H9 (cell line): ENCODE results near the gene KY. TPM values are rescaled to one million over a fixed set of nuclear protein-coding genes. Genes with fewer than 3 reads are reported as not detected.
A peak's percentile ranks its signal among the peaks of the same experiment; 100 is the strongest.

Experiments used
- DNase-seq: peaks from one replicate; pipeline ENCODE4 v3.0.0-alpha.2; 2017
- H2AFZ ChIP-seq: one replicate; pipeline ENCODE4 v1.6.1; 2013; ENCODE audit warnings: mild to moderate bottlenecking, low read length, control low read depth, moderate library complexity
- H2AK5ac ChIP-seq: 2 replicates; pipeline ENCODE4 v1.6.1; 2013; ENCODE audit warnings: low read length, control low read depth, mixed read lengths; ENCODE audit not compliant: insufficient read length
- H2BK120ac ChIP-seq: one replicate; pipeline ENCODE4 v1.6.1; 2013; ENCODE audit warnings: low read depth, mild to moderate bottlenecking, low read length, control low read depth, inconsistent platforms; ENCODE audit not compliant: poor library complexity, severe bottlenecking
- H2BK12ac ChIP-seq: 2 replicates; pipeline ENCODE4 v1.6.1; 2013; ENCODE audit warnings: low read length, control low read depth, mixed read lengths, low read depth; ENCODE audit not compliant: insufficient read length
- H2BK15ac ChIP-seq: 2 replicates; pipeline ENCODE4 v1.6.1; 2013; ENCODE audit warnings: low read depth, low read length, control low read depth
- H2BK20ac ChIP-seq: one replicate; pipeline ENCODE4 v1.6.1; 2013; ENCODE audit warnings: low read depth, mild to moderate bottlenecking, low read length, control low read depth, inconsistent platforms; ENCODE audit not compliant: poor library complexity, severe bottlenecking
- H2BK5ac ChIP-seq: 2 replicates; pipeline ENCODE4 v1.6.1; 2013; ENCODE audit warnings: low read length, control low read depth, mixed read lengths; ENCODE audit not compliant: insufficient read length
- H3K14ac ChIP-seq: 2 replicates; pipeline ENCODE4 v1.6.1; 2013; ENCODE audit warnings: low read length, control low read depth; ENCODE audit not compliant: insufficient read depth
- H3K18ac ChIP-seq: 2 replicates; pipeline ENCODE4 v1.6.1; 2013; ENCODE audit warnings: low read depth, mild to moderate bottlenecking, mixed read lengths, low read length, control low read depth; ENCODE audit not compliant: insufficient read length
- H3K23ac ChIP-seq: 2 replicates; pipeline ENCODE4 v1.6.1; 2013; ENCODE audit warnings: low read length, control low read depth, mixed read lengths, low read depth; ENCODE audit not compliant: insufficient read length
- H3K23me2 ChIP-seq: 2 replicates; pipeline ENCODE4 v1.6.1; 2013; ENCODE audit warnings: low read depth, mild to moderate bottlenecking, mixed read lengths, low read length, control low read depth; ENCODE audit not compliant: insufficient read length, poor library complexity, severe bottlenecking
- H3K27ac ChIP-seq: 2 replicates; pipeline ENCODE4 v1.5.1; 2013; ENCODE audit warnings: low read length, control low read depth, mixed read lengths, low read depth; ENCODE audit not compliant: insufficient read length
- H3K27me3 ChIP-seq: 2 replicates; pipeline ENCODE4 v1.6.1; 2013; ENCODE audit warnings: low read length, control low read depth, inconsistent platforms; ENCODE audit not compliant: insufficient read depth
- H3K4ac ChIP-seq: 2 replicates; pipeline ENCODE4 v1.6.1; 2013; ENCODE audit warnings: low read depth, mild to moderate bottlenecking, control low read depth, inconsistent platforms, low read length, moderate library complexity
- H3K4me1 ChIP-seq: 2 replicates; pipeline ENCODE4 v1.6.1; 2013; ENCODE audit warnings: low read length, control low read depth, inconsistent platforms; ENCODE audit not compliant: insufficient read depth
- H3K4me2 ChIP-seq: 2 replicates; pipeline ENCODE4 v1.6.1; 2013; ENCODE audit warnings: low read length, control low read depth, mixed read lengths; ENCODE audit not compliant: insufficient read length, insufficient read depth
- H3K56ac ChIP-seq: 2 replicates; pipeline ENCODE4 v1.6.1; 2013; ENCODE audit warnings: low read depth, mild to moderate bottlenecking, mixed read lengths, low read length, control low read depth; ENCODE audit not compliant: insufficient read length
- H3K79me1 ChIP-seq: 2 replicates; pipeline ENCODE4 v1.6.1; 2013; ENCODE audit warnings: low read depth, mild to moderate bottlenecking, moderate library complexity, low read length, control low read depth, inconsistent platforms; ENCODE audit not compliant: insufficient read depth, poor library complexity, severe bottlenecking
- H3K79me2 ChIP-seq: 2 replicates; pipeline ENCODE4 v1.6.1; 2013; ENCODE audit warnings: low read length, control low read depth, inconsistent platforms; ENCODE audit not compliant: insufficient read depth
- H3K9ac ChIP-seq: 2 replicates; pipeline ENCODE4 v1.6.1; 2013; ENCODE audit warnings: low read length, control low read depth, mixed read lengths; ENCODE audit not compliant: insufficient read length; ENCODE audit errors: extremely low read depth
- H3K9me3 ChIP-seq: one replicate; pipeline ENCODE4 v1.6.1; 2013; ENCODE audit warnings: low read depth, low read length, inconsistent platforms; ENCODE audit not compliant: control insufficient read depth
- H3T11ph ChIP-seq: one replicate; pipeline ENCODE4 v1.6.1; 2013; ENCODE audit warnings: mild to moderate bottlenecking, low read length, control low read depth, inconsistent platforms
- H4K20me1 ChIP-seq: one replicate; pipeline ENCODE4 v1.6.1; 2013; ENCODE audit not compliant: control insufficient read depth, insufficient read length, insufficient read depth
- H4K5ac ChIP-seq: 2 replicates; pipeline ENCODE4 v1.6.1; 2013; ENCODE audit warnings: low read depth, mild to moderate bottlenecking, mixed read lengths, low read length, control low read depth; ENCODE audit not compliant: insufficient read length
- H4K8ac ChIP-seq: replicated peaks from 2 replicates; pipeline ENCODE4 v1.6.1; 2013; ENCODE audit warnings: low read length, control low read depth, mixed read lengths, low read depth; ENCODE audit not compliant: insufficient read length
- H4K91ac ChIP-seq: 2 replicates; pipeline ENCODE4 v1.6.1; 2013; ENCODE audit warnings: low read depth, mild to moderate bottlenecking, moderate library complexity, mixed read lengths, low read length, control low read depth; ENCODE audit not compliant: insufficient read length
- H3K27ac Mint-ChIP-seq, 3 experiments: 2 replicates in 2 of 3; 3 replicates in 1 of 3; pipeline ENCODE4 v1.8.0; 2020 to 2021; ENCODE audit warnings: mixed read lengths in 3 of 3, mild to moderate bottlenecking in 1 of 3, moderate library complexity in 1 of 3
- H3K27me3 Mint-ChIP-seq: 2 replicates; pipeline ENCODE4 v1.8.0; 2021; ENCODE audit warnings: low read depth, mild to moderate bottlenecking, moderate library complexity, mixed read lengths
- H3K36me3 Mint-ChIP-seq, 3 experiments: 2 replicates in 2 of 3; 3 replicates in 1 of 3; pipeline ENCODE4 v1.8.0; 2020 to 2021; ENCODE audit warnings: low read depth in 3 of 3, mixed read lengths in 3 of 3; ENCODE audit not compliant: insufficient read depth in 1 of 3
- H3K4me1 Mint-ChIP-seq, 2 experiments: 2 replicates each; pipeline ENCODE4 v1.8.0; 2020; ENCODE audit warnings: mixed read lengths in 2 of 2
- H3K4me3 Mint-ChIP-seq, 2 experiments: 2 replicates in 1 of 2; 3 replicates in 1 of 2; pipeline ENCODE4 v1.8.0; 2020 to 2021; ENCODE audit warnings: mild to moderate bottlenecking in 2 of 2, mixed read lengths in 2 of 2, moderate library complexity in 1 of 2
- H3K9me3 Mint-ChIP-seq, 2 experiments: 2 replicates in 1 of 2; 3 replicates in 1 of 2; pipeline ENCODE4 v1.8.0; 2020; ENCODE audit warnings: mild to moderate bottlenecking in 2 of 2, mixed read lengths in 2 of 2, moderate library complexity in 1 of 2
- WGBS: extraction: QIAGEN DNeasy Blood & Tissue Kit; methylation state at CpG from one replicate; pipeline ENCODE4 v1.1.7; 2013; ENCODE audit warnings: missing lambda C conversion rate, low lambda C conversion rate, mixed read lengths; ENCODE audit not compliant: insufficient read length; ENCODE audit errors: extremely low coverage; 5-methylcytosine and 5-hydroxymethylcytosine counted together
- total RNA-seq: library from RNA; stranded (reverse); gene quantifications from 2 replicates; pipeline ENCODE4 v1.2.1, GENCODE V29; 2021
- TF ChIP-seq, protein P1 (sequence below): fragments of 200-600 bp; sonication (generic); conservative IDR thresholded peaks from 3 replicates; pipeline ENCODE4 v1.8.0; 2021; ENCODE audit warnings: antibody characterized with exemption, mild to moderate bottlenecking

The KY gene
- total RNA-seq, 1 experiment from 2014 or later: not detected

DNA sequence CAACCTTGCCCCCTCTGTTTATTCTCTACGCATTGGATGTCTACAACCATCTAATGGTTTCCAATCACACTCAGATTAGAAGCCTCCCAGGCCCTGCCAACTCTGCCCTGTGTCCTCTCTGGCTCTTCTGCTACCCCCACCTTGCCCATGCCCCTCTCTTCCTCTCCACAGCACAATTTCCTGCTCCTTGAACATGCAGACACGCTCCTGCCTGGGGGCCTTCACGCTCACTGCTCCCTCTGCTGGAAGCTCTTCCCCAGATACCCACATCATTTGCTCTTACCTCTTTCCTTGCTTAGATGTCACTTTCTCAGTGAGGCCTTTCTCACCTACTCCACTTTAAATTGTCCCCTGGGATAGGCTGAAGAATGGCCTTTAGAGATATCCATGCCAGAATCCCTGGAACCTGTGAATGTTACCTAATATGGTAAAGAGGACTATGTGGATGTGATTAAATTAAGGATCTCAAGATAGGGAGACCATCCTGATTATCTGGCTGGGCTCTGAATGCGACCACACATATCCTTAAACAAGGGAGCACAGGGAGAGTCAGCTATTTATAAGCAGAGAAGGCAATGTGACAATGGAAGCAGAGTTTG is 9.9 kb downstream of the KY start:
- Histone ChIP-seq H3K23ac (no peak overlapping the region), H3K14ac (no peak overlapping the region), H3K79me1 (no peaks in the 10 kb centered on the region), H4K5ac (no peak overlapping the region), H4K8ac (no peak overlapping the region), H3K23me2 (no peaks in the 10 kb centered on the region), H2BK20ac (no peak overlapping the region), H3K27me3 (peaks cover 2% of the 10 kb centered on the region; the same call in 1 of the 2 replicates), H2BK15ac (no peak overlapping the region), H3K18ac (no peak overlapping the region), H3K27ac (no peak overlapping the region), H2AK5ac (no peak overlapping the region), H4K91ac (no peak overlapping the region), H3K4me1 (peaks cover 5% of the 10 kb centered on the region; the same call in 1 of the 2 replicates), H2BK120ac (no peak overlapping the region), H3K9ac (no peak overlapping the region), H2BK5ac (no peak overlapping the region), H2BK12ac (no peak overlapping the region), H3K9me3 (no peaks in the 10 kb centered on the region), H3K56ac (no peak overlapping the region), H3K4ac (no peak overlapping the region), H3K4me2 (no peak overlapping the region), H4K20me1 (no peaks in the 10 kb centered on the region), H3T11ph (no peak overlapping the region), H2AFZ (no peak overlapping the region), H3K79me2 (no peaks in the 10 kb centered on the region)
- no peaks in the 10 kb centered on the region for H3K9me3 Mint-ChIP-seq
- H3K4me3 Mint-ChIP-seq: no peak overlapping the region
- no peaks in the 10 kb centered on the region for H3K36me3 Mint-ChIP-seq
- TF ChIP-seq, protein P1, sequence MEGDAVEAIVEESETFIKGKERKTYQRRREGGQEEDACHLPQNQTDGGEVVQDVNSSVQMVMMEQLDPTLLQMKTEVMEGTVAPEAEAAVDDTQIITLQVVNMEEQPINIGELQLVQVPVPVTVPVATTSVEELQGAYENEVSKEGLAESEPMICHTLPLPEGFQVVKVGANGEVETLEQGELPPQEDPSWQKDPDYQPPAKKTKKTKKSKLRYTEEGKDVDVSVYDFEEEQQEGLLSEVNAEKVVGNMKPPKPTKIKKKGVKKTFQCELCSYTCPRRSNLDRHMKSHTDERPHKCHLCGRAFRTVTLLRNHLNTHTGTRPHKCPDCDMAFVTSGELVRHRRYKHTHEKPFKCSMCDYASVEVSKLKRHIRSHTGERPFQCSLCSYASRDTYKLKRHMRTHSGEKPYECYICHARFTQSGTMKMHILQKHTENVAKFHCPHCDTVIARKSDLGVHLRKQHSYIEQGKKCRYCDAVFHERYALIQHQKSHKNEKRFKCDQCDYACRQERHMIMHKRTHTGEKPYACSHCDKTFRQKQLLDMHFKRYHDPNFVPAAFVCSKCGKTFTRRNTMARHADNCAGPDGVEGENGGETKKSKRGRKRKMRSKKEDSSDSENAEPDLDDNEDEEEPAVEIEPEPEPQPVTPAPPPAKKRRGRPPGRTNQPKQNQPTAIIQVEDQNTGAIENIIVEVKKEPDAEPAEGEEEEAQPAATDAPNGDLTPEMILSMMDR: peak; percentile 78
- H3K27ac Mint-ChIP-seq: no peak overlapping the region
- H3K4me1 Mint-ChIP-seq: peaks cover 29 to 35% of the 10 kb centered on the region in 2 experiments
- no CpG with 5 or more reads among the region's 4 CpGs for whole genome bisulfite sequencing
- DNase-seq: peak; percentile 69
- peaks cover 59% of the 10 kb centered on the region for H3K27me3 Mint-ChIP-seq
